A549 treated with ZK216348 at 1 μM for 4 hours (cell line): ENCODE measurements around the gene PRR20D. TPM values are rescaled to one million over a fixed set of nuclear protein-coding genes. Genes with fewer than 3 reads are reported as not detected.

Experiments
- total RNA-seq: library from RNA; stranded (reverse); fragments of 200-300 nt; extraction: Qiagen RNA extraction; gene quantifications from 5 replicates; pipeline ENCODE4 v1.2.3, GENCODE V29; 2022; ENCODE audit warnings: low read depth

The PRR20D gene
- not detected in 5 replicates for total RNA-seq

DNA sequence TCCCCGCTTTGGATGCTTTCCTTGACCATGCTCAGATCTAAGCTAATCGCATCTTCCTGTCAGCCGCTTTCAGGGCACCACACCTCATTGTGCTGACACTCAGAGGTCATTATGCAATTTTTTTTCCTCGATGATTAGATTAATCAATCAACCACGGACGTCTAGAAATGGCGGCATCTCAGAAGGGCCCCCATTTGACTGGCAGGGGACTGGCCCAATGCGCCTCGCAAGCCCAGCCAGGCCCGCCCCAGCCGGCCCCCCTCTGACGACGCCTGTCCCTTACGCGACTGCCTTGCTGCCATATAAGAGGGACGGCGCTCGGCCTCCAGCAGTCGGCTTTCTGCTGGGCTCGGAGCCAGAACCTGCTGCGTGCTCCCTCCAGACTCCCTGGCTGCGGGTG lies at the start of gene PRR20D:
Gene PRR20D, plus strand, starts transcription at position 301 of the 400 bp plus-strand sequence. CDS start 387 bp downstream, outside the sequence.

DNA sequence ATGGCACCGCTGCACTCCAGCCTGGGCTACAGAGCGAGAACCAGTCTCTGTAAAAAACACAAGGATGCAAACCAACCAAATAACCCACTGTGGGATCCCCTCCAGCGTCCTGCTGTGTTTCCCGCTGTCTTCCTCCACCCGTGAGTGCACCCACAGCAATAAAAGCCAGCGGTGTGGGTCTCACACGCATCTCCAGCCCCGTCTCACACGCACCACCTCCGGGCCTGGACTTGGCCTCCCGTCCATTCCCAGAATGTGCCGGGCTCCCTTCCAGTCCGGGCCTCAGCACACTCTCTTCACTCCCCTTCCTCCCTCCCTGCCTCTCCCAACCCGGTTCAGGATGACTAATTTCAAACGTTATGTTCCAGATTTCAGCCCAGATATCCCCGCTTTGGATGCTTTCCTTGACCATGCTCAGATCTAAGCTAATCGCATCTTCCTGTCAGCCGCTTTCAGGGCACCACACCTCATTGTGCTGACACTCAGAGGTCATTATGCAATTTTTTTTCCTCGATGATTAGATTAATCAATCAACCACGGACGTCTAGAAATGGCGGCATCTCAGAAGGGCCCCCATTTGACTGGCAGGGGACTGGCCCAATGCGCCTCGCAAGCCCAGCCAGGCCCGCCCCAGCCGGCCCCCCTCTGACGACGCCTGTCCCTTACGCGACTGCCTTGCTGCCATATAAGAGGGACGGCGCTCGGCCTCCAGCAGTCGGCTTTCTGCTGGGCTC lies 20.0 kb upstream of the PRR20D start, which contains the start of gene PRR20A:
Gene PRR20A, plus strand, starts transcription at position 684 of the 734 bp plus-strand sequence. CDS start 387 bp downstream, outside the sequence.

DNA sequence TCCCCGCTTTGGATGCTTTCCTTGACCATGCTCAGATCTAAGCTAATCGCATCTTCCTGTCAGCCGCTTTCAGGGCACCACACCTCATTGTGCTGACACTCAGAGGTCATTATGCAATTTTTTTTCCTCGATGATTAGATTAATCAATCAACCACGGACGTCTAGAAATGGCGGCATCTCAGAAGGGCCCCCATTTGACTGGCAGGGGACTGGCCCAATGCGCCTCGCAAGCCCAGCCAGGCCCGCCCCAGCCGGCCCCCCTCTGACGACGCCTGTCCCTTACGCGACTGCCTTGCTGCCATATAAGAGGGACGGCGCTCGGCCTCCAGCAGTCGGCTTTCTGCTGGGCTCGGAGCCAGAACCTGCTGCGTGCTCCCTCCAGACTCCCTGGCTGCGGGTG lies 13.2 kb upstream of the PRR20D start, which contains the start of gene PRR20B:
Gene PRR20B, plus strand, starts transcription at position 301 of the 400 bp plus-strand sequence. CDS start 387 bp downstream, outside the sequence.

DNA sequence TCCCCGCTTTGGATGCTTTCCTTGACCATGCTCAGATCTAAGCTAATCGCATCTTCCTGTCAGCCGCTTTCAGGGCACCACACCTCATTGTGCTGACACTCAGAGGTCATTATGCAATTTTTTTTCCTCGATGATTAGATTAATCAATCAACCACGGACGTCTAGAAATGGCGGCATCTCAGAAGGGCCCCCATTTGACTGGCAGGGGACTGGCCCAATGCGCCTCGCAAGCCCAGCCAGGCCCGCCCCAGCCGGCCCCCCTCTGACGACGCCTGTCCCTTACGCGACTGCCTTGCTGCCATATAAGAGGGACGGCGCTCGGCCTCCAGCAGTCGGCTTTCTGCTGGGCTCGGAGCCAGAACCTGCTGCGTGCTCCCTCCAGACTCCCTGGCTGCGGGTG lies 6.7 kb upstream of the PRR20D start, which contains the start of gene PRR20C:
Gene PRR20C, plus strand, starts transcription at position 301 of the 400 bp plus-strand sequence. CDS start 387 bp downstream, outside the sequence.

DNA sequence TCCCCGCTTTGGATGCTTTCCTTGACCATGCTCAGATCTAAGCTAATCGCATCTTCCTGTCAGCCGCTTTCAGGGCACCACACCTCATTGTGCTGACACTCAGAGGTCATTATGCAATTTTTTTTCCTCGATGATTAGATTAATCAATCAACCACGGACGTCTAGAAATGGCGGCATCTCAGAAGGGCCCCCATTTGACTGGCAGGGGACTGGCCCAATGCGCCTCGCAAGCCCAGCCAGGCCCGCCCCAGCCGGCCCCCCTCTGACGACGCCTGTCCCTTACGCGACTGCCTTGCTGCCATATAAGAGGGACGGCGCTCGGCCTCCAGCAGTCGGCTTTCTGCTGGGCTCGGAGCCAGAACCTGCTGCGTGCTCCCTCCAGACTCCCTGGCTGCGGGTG lies 6.5 kb downstream of the PRR20D start, which contains the start of gene PRR20E:
Gene PRR20E, plus strand, starts transcription at position 301 of the 400 bp plus-strand sequence. CDS start 387 bp downstream, outside the sequence.

Other genes starting within 250 kb of the PRR20D start
- not detected in 5 replicates for gene PRR20A, start 19.7 kb upstream of the PRR20D start, total RNA-seq
- gene PRR20B, start 13.1 kb upstream of the PRR20D start, total RNA-seq, result not detected in 5 replicates
- not detected in 5 replicates for gene PRR20C, start 6.6 kb upstream of the PRR20D start, total RNA-seq
- gene PRR20E, start 6.6 kb downstream of the PRR20D start, total RNA-seq, result not detected in 5 replicates